HEK293 (cell line): ENCODE measurements around the gene STIM2.

Experiments
- CTCF ChIA-PET: fragments of 350-600 bp; formaldehyde crosslinking; extraction: SDS; loops from one replicate; lab custom pipeline; 2021; ENCODE audit warnings: antibody characterized with exemption; lab: Yijun Ruan, JAX
- POLR2A ChIA-PET: fragments of 300-600 bp; formaldehyde crosslinking; extraction: SDS; loops from one replicate; lab custom pipeline; 2020; ENCODE audit warnings: antibody characterized with exemption, inconsistent platforms; lab: Yijun Ruan, JAX
- H3K27ac ChIP-seq: fragments of 200-500 bp; sonication (Bioruptor generic); 2 replicates; pipeline ENCODE4 v1.5.1; 2014; ENCODE audit warnings: low read depth, low read length, control low read depth, inconsistent platforms; ENCODE audit errors: extremely low read depth
- H3K36me3 ChIP-seq, 2 experiments: fragments of 200-500 bp in 1 of 2; sonication (Bioruptor generic) in 1 of 2; 1 replicate in 1 of 2; 2 replicates in 1 of 2; pipeline ENCODE4 v1.5.1; 2014 to 2017; ENCODE audit warnings: inconsistent platforms in 2 of 2, low read length in 2 of 2; ENCODE audit not compliant: control insufficient read depth in 2 of 2, insufficient read depth in 1 of 2
- H3K4me1 ChIP-seq: fragments of 200-500 bp; sonication (Bioruptor generic); 2 replicates; pipeline ENCODE4 v1.5.1; 2014; ENCODE audit warnings: mild to moderate bottlenecking, low read length, inconsistent platforms; ENCODE audit not compliant: control insufficient read depth, insufficient read depth
- H3K4me3 ChIP-seq: 2 replicates; pipeline ENCODE4 v1.5.1; 2011; ENCODE audit warnings: low read depth, mild to moderate bottlenecking, control low read depth, low read length, moderate library complexity
- H3K9me3 ChIP-seq: fragments of 200-500 bp; sonication (Bioruptor generic); 2 replicates; pipeline ENCODE4 v1.5.1; 2014; ENCODE audit warnings: low read depth, low read length, inconsistent platforms; ENCODE audit not compliant: control insufficient read depth, insufficient read depth
- CTCF ChIP-seq: fragments of 450-650 bp; formaldehyde crosslinking; IDR thresholded peaks from 2 replicates; pipeline ENCODE4 v1.5.1; 2016; ENCODE audit warnings: missing biosample characterization, missing genetic modification characterization
- FEZF1 ChIP-seq: fragments of 450-650 bp; formaldehyde crosslinking; IDR thresholded peaks from 2 replicates; pipeline ENCODE4 v1.5.1; 2016; ENCODE audit warnings: missing biosample characterization, missing genetic modification characterization
- GLI4 ChIP-seq: fragments of 450-650 bp; formaldehyde crosslinking; IDR thresholded peaks from 2 replicates; pipeline ENCODE4 v1.5.1; 2016; ENCODE audit warnings: missing biosample characterization, missing genetic modification characterization
- GLIS1 ChIP-seq: fragments of 450-650 bp; formaldehyde crosslinking; IDR thresholded peaks from 2 replicates; pipeline ENCODE4 v1.5.1; 2016; ENCODE audit warnings: missing biosample characterization, missing genetic modification characterization
- INSM2 ChIP-seq: fragments of 450-650 bp; formaldehyde crosslinking; IDR thresholded peaks from 2 replicates; pipeline ENCODE4 v1.5.1; 2016; ENCODE audit warnings: missing biosample characterization, missing genetic modification characterization
- MEIS1 ChIP-seq: sonication (generic); formaldehyde crosslinking; IDR thresholded peaks from 2 replicates; pipeline ENCODE4 v1.8.1; 2022; ENCODE audit warnings: missing genetic modification reagents, mild to moderate bottlenecking, borderline replicate concordance
- SCRT1 ChIP-seq: fragments of 450-650 bp; formaldehyde crosslinking; IDR thresholded peaks from 2 replicates; pipeline ENCODE4 v1.5.1; 2016; ENCODE audit warnings: missing biosample characterization, missing genetic modification characterization, borderline replicate concordance
- SCRT2 ChIP-seq: fragments of 450-650 bp; formaldehyde crosslinking; IDR thresholded peaks from 2 replicates; pipeline ENCODE4 v1.5.1; 2016; ENCODE audit warnings: missing biosample characterization, missing genetic modification characterization
- SP7 ChIP-seq: fragments of 450-650 bp; formaldehyde crosslinking; IDR thresholded peaks from 2 replicates; pipeline ENCODE4 v1.5.1; 2016; ENCODE audit warnings: missing biosample characterization, missing genetic modification characterization
- TSHZ1 ChIP-seq: fragments of 450-650 bp; formaldehyde crosslinking; IDR thresholded peaks from 2 replicates; pipeline ENCODE4 v1.5.1; 2016; ENCODE audit warnings: missing biosample characterization, missing genetic modification characterization, borderline replicate concordance
- WT1 ChIP-seq: fragments of 450-650 bp; formaldehyde crosslinking; IDR thresholded peaks from 2 replicates; pipeline ENCODE4 v1.5.1; 2016; ENCODE audit warnings: missing biosample characterization, missing genetic modification characterization
- YY1 ChIP-seq: fragments of 450-650 bp; formaldehyde crosslinking; IDR thresholded peaks from 2 replicates; pipeline ENCODE4 v1.5.1; 2018; ENCODE audit warnings: missing biosample characterization, missing genetic modification characterization
- ZBTB17 ChIP-seq: fragments of 450-650 bp; formaldehyde crosslinking; IDR thresholded peaks from 2 replicates; pipeline ENCODE4 v1.5.1; 2016; ENCODE audit warnings: missing biosample characterization, missing genetic modification characterization
- ZNF10 ChIP-seq: fragments of 450-650 bp; formaldehyde crosslinking; IDR thresholded peaks from 2 replicates; pipeline ENCODE4 v1.5.1; 2017; ENCODE audit warnings: missing biosample characterization, missing genetic modification characterization
- ZNF140 ChIP-seq: fragments of 450-650 bp; formaldehyde crosslinking; IDR thresholded peaks from 2 replicates; pipeline ENCODE4 v1.5.1; 2016; ENCODE audit warnings: missing biosample characterization, missing genetic modification characterization
- ZNF184 ChIP-seq: fragments of 450-650 bp; IDR thresholded peaks from 2 replicates; pipeline ENCODE4 v1.5.1; 2018; ENCODE audit warnings: missing biosample characterization, mild to moderate bottlenecking, missing genetic modification characterization
- ZNF239 ChIP-seq: fragments of 450-650 bp; formaldehyde crosslinking; IDR thresholded peaks from 2 replicates; pipeline ENCODE4 v1.5.1; 2016; ENCODE audit warnings: missing biosample characterization, missing genetic modification characterization
- ZNF24 ChIP-seq: fragments of 450-650 bp; formaldehyde crosslinking; IDR thresholded peaks from 2 replicates; pipeline ENCODE4 v1.5.1; 2016; ENCODE audit warnings: missing biosample characterization, missing genetic modification characterization
- ZNF324 ChIP-seq: fragments of 450-650 bp; formaldehyde crosslinking; IDR thresholded peaks from 2 replicates; pipeline ENCODE4 v1.5.1; 2016; ENCODE audit warnings: missing biosample characterization, missing genetic modification characterization
- ZNF335 ChIP-seq: fragments of 450-650 bp; formaldehyde crosslinking; conservative IDR thresholded peaks from 2 replicates; pipeline ENCODE4 v1.5.1; 2016; ENCODE audit warnings: missing biosample characterization, missing genetic modification characterization
- ZNF394 ChIP-seq: fragments of 450-650 bp; formaldehyde crosslinking; IDR thresholded peaks from 2 replicates; pipeline ENCODE4 v1.5.1; 2016; ENCODE audit warnings: missing biosample characterization, missing genetic modification characterization, mild to moderate bottlenecking, moderate library complexity, borderline replicate concordance
- ZNF423 ChIP-seq: fragments of 450-650 bp; formaldehyde crosslinking; IDR thresholded peaks from 2 replicates; pipeline ENCODE4 v1.5.1; 2016; ENCODE audit warnings: missing biosample characterization, missing genetic modification characterization
- ZNF473 ChIP-seq: fragments of 450-650 bp; formaldehyde crosslinking; IDR thresholded peaks from 2 replicates; pipeline ENCODE4 v1.5.1; 2017; ENCODE audit warnings: missing biosample characterization, missing genetic modification characterization
- ZNF544 ChIP-seq: fragments of 450-650 bp; formaldehyde crosslinking; IDR thresholded peaks from 2 replicates; pipeline ENCODE4 v1.5.0; 2017; ENCODE audit warnings: missing biosample characterization, missing genetic modification characterization
- ZNF548 ChIP-seq: fragments of 450-650 bp; formaldehyde crosslinking; IDR thresholded peaks from 2 replicates; pipeline ENCODE4 v1.5.1; 2016; ENCODE audit warnings: missing biosample characterization, missing genetic modification characterization
- ZNF558 ChIP-seq: fragments of 450-650 bp; formaldehyde crosslinking; IDR thresholded peaks from 2 replicates; pipeline ENCODE4 v1.5.1; 2016; ENCODE audit warnings: missing biosample characterization, missing genetic modification characterization
- ZNF776 ChIP-seq: fragments of 450-650 bp; formaldehyde crosslinking; IDR thresholded peaks from 2 replicates; pipeline ENCODE4 v1.5.0; 2017; ENCODE audit warnings: missing biosample characterization, missing genetic modification characterization, borderline replicate concordance
- ZXDB ChIP-seq: fragments of 450-650 bp; formaldehyde crosslinking; IDR thresholded peaks from 2 replicates; pipeline ENCODE4 v1.5.1; 2016; ENCODE audit warnings: missing biosample characterization, missing genetic modification characterization

STIM2 gene

GRCh38 chr4:26912069-26912468 lies 51.4 kb downstream of the STIM2 start:
- CTCF ChIA-PET = no interaction called here
- POLR2A ChIA-PET = no interaction called here

GRCh38 chr4:26912810-26913209 lies 52.2 kb downstream of the STIM2 start:
- CTCF ChIA-PET = no interaction called here
- POLR2A ChIA-PET = no interaction called here

More at GRCh38 chr4:26912069-26912468, 51.4 kb downstream of the STIM2 start:
- TF ChIP-seq WT1 (no peak), INSM2 (tag by site-specific recombination) (no peak), ZNF548 (tag by site-specific recombination) (no peak), ZNF10 (tag by site-specific recombination) (no peak)
- no peaks in the 10 kb centered on the region for H3K4me1 ChIP-seq
- H3K4me3 ChIP-seq = no peak overlapping the region
- no peak overlapping the region for H3K27ac ChIP-seq
- H3K36me3 ChIP-seq = no peaks in the 10 kb centered on the region
- no peaks in the 10 kb centered on the region for H3K9me3 ChIP-seq

GRCh38 chr4:26916195-26916594 lies 55.6 kb downstream of the STIM2 start:
- CTCF ChIA-PET = interaction anchor here (1.2 kb wide), 1 partner anchor 55 kb away, joined by 3 read pairs; the partner anchor contains the start of gene STIM2
- TF ChIP-seq ZNF473 (tag by site-specific recombination) (no peak), ZNF184 (tag by site-specific recombination) (no peak), CTCF (tag by site-specific recombination) (no peak), MEIS1 (no peak), ZNF239 (tag by site-specific recombination) (no peak), ZNF324 (tag by site-specific recombination) (no peak), GLI4 (tag by site-specific recombination) (no peak), ZBTB17 (no peak), ZNF558 (tag by site-specific recombination) (no peak), SP7 (tag by site-specific recombination) (no peak), ZNF423 (tag by site-specific recombination) (no peak), ZNF394 (tag by site-specific recombination) (no peak), YY1 (no peak)

More at GRCh38 chr4:26912810-26913209, 52.2 kb downstream of the STIM2 start:
- Histone ChIP-seq H3K4me3 (no peak overlapping the region), H3K4me1 (no peaks in the 10 kb centered on the region), H3K9me3 (no peaks in the 10 kb centered on the region), H3K27ac (no peak overlapping the region), H3K36me3 (no peaks in the 10 kb centered on the region)
- TF ChIP-seq SCRT1 (no peak), ZNF239 (tag by site-specific recombination) (no peak), MEIS1 (no peak), GLIS1 (tag by site-specific recombination) (no peak), ZNF24 (tag by site-specific recombination) (no peak), ZNF335 (tag by site-specific recombination) (no peak), SCRT2 (tag by site-specific recombination) (no peak), FEZF1 (tag by site-specific recombination) (no peak), ZNF544 (tag by site-specific recombination) (no peak), ZNF776 (tag by site-specific recombination) (no peak), ZNF140 (tag by site-specific recombination) (no peak), ZXDB (tag by site-specific recombination) (no peak), TSHZ1 (tag by site-specific recombination) (no peak)

More at GRCh38 chr4:26916195-26916594, 55.6 kb downstream of the STIM2 start:
- POLR2A ChIA-PET = interaction anchor here (1.0 kb wide), 1 partner anchor 54 kb away, joined by 3 read pairs; no protein-coding TSS in a partner anchor
- Histone ChIP-seq H3K9me3 (no peaks in the 10 kb centered on the region), H3K36me3 (peaks cover 0 to 17% of the 10 kb centered on the region in 2 experiments; a peak in 1 of 3 replicates), H3K4me1 (no peaks in the 10 kb centered on the region), H3K4me3 (no peak overlapping the region), H3K27ac (no peak overlapping the region)
